ENCODE measurements around the gene RRAD. TPM values are rescaled to one million over a fixed set of nuclear protein-coding genes. Genes with fewer than 3 reads are reported as not detected.

Gene RRAD
- total and polyA plus RNA-seq, 7 donors: 164 to 2,869 (median 304) TPM

DNA sequence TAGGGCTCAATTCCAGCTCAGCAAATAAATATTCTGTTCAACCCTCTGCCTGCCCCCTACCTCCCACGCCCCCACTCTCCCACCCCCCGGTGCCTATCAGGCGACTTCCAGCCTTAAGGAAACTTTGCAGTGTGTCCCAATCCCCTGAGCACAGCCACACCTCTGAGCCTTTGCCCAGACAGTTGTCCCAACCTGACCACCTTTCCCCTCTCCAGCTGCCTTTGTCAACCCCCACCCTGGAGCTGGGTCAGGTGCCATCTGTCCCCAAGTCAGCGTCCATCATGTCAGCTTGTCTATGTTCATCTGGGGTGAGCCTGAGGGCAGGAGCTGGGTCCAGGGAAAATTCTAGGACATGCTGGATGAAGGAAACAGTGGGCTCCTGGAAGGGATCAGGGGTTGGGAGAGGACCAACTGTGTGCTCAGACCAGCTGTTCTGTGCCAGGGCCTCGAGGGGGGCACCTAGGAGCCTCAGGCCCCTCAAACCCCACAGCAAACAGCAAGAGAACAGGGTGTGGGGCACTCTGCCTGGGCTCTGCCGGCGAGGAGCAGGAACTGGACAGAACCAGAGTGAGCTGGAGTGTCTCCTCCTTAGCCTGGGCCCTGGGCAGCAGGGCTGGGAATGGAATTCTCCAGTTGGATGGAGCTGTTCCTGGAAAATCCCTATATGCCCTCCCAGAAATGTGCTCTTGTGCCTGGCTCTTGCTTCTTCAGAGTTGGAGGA, 24.5 kb downstream of the RRAD start:
- Histone ChIP-seq H3K36me3 (ENCODE audit: insufficient read depth in 1 of 2, low read depth in 1 of 2) (no peaks in the 10 kb centered on the region), H3K27me3 (ENCODE audit: insufficient read depth in 3 of 3, low read length in 2 of 3) (no peaks in the 10 kb centered on the region), H3K4me3 (no peak overlapping the region), H3K27ac (peak overlapping the region; percentile 89), H3K4me1 (peaks cover 60% of the 10 kb centered on the region), H3K9me3 (no peaks in the 10 kb centered on the region)
- peak; percentile 66 to 76 for DNase-seq
- 16 to 26% (median 18%) methylated on average over 7 of the region's 7 CpGs for WGBS, 3 donors
- TF ChIP-seq, protein P1, sequence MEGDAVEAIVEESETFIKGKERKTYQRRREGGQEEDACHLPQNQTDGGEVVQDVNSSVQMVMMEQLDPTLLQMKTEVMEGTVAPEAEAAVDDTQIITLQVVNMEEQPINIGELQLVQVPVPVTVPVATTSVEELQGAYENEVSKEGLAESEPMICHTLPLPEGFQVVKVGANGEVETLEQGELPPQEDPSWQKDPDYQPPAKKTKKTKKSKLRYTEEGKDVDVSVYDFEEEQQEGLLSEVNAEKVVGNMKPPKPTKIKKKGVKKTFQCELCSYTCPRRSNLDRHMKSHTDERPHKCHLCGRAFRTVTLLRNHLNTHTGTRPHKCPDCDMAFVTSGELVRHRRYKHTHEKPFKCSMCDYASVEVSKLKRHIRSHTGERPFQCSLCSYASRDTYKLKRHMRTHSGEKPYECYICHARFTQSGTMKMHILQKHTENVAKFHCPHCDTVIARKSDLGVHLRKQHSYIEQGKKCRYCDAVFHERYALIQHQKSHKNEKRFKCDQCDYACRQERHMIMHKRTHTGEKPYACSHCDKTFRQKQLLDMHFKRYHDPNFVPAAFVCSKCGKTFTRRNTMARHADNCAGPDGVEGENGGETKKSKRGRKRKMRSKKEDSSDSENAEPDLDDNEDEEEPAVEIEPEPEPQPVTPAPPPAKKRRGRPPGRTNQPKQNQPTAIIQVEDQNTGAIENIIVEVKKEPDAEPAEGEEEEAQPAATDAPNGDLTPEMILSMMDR (IDR thresholded peaks at IDR 0.05): no peak
- intact Hi-C loops (cut with DNase I): loop anchor here in 1 of 2 donors (2.0 kb wide), 1 partner anchor 26 kb away; no protein-coding TSS in a partner anchor
- peak; percentile 67 to 71 (median 68) for ATAC-seq

DNA sequence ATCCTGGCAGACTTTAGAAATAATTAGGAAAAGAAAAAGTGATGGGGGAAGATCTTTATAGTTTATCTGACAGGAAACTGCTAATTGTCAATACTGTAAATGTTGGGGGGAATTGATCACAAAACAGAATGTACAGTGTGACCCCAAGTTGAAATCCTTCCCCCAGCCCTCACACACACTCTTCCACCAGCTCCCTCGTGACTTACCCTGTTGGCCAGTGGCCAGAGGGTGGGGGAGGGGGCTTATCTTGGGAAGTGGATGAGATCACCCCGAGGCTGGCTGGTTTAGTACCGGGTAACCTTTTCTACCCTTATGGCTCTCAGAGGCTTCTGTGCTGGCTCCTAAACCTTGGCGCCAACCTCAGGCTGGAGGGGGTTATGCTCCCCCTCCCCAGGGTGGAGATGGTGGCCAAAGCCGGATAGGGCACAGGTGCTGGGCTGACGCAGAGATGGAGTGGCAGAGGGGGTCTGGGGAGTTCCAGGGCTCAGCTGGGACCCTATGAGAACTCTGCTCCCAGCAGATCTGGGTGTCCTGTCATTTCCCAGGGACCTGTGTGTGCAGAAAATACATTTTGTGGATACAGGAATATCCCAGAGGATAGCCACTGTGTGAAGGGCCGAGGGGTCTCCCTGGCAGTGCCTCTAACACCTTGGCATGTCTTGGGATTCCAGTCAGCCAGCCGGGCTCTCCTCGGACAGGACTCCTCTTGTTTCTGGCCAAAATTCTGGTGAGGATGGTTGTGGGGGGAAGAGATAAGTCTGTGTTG, 25.2 kb downstream of the RRAD start:
- no peaks in the 10 kb centered on the region for H3K9me3 ChIP-seq
- peak overlapping the region; percentile 89 for H3K27ac ChIP-seq
- H3K36me3 ChIP-seq (ENCODE audit: insufficient read depth in 1 of 2, low read depth in 1 of 2): no peaks in the 10 kb centered on the region
- peaks cover 57% of the 10 kb centered on the region for H3K4me1 ChIP-seq
- intact Hi-C loops (cut with DNase I): loop anchor here (2.0 to 10.0 kb wide), 4 partner anchors 27 to 55 kb away; partner anchors contain the start of gene CIAO2B (in 1 of the 2)
- H3K27me3 ChIP-seq (ENCODE audit: insufficient read depth in 3 of 3, low read length in 2 of 3): no peaks in the 10 kb centered on the region
- ATAC-seq (peak; percentile 39 to 70 (median 50)), DNase-seq (peak; percentile 86 to 90)
- WGBS, 3 donors: 16 to 22% (median 18%) methylated on average over 9 of the region's 9 CpGs
- H3K4me3 ChIP-seq: no peak overlapping the region
- TF ChIP-seq, protein P1 (IDR thresholded peaks at IDR 0.05): no peak

DNA sequence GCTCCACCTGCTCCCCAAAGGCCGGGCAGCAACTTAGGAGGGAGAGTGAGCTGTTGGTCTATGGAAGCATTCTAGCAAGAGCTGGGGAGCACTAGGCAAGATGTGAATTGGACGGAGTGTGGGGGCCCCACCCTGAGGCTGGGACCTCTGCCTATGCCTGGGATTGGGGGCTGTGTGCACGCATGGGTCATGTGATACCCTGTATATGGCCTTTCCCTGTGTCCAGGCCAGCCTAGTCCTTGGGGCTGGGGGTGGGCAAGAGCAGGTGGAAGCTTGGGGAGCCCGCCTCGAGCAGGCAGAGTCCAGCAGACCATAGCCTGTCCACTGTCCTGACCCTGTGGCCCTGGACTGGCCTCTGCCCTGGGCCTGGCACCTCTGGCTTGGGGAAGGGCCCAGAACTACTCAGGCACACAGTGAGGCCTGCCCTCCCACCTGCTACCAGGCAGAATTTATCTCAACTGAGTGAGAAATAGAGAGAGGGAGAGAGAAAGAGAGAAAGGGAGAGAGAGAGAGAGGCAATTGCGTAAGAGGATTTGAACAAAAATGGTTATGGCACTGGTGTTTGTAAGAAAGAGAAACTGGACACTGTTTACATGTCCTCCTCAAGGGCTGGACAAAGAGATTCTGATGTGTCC, 25.9 kb downstream of the RRAD start:
- intact Hi-C loops (cut with DNase I): loop anchor here (5.0 to 10.0 kb wide), 3 partner anchors 33 to 55 kb away; partner anchors contain the start of gene CIAO2B (in 1 of the 2)
- WGBS, 3 donors: 54 to 58% (median 55%) methylated on average over 6 of the region's 6 CpGs
- Histone ChIP-seq H3K9me3 (no peaks in the 10 kb centered on the region), H3K27me3 (ENCODE audit: insufficient read depth in 3 of 3, low read length in 2 of 3) (no peaks in the 10 kb centered on the region), H3K36me3 (ENCODE audit: insufficient read depth in 1 of 2, low read depth in 1 of 2) (no peaks in the 10 kb centered on the region), H3K4me3 (no peak overlapping the region), H3K27ac (peak overlapping the region; percentile 89), H3K4me1 (peaks cover 56% of the 10 kb centered on the region)
- peak in 1 of 2 donors; percentile 59 for DNase-seq
- ATAC-seq: peak; percentile 11 to 56 (median 18)
- TF ChIP-seq, protein P1 (IDR thresholded peaks at IDR 0.05): no peak

DNA sequence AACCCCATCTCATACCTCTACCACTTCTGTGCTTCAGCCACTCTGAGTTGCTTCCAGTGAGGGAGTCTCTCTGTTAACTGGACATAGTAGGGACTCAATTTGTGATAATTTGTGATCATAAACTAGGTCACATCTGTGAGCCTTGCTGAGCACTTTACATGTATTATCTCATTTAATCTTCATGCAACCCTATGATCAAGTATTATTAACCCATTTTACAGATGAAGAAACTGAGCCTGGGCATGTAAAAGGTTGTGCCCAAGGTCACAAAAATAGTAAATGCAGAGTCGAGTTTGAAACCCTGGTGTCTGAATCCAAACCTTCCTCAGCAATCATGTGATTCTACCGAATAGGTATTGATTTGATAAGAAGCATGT, 26.4 kb downstream of the RRAD start:
- H3K27me3 ChIP-seq (ENCODE audit: insufficient read depth in 3 of 3, low read length in 2 of 3): no peaks in the 10 kb centered on the region
- DNase-seq (no peak), ATAC-seq (no peak)
- peak overlapping the region; percentile 89 for H3K27ac ChIP-seq
- H3K4me3 ChIP-seq: no peak overlapping the region
- TF ChIP-seq, protein P1 (IDR thresholded peaks at IDR 0.05): no peak
- intact Hi-C loops (cut with DNase I): loop anchor here (5.0 to 10.0 kb wide), 3 partner anchors 33 to 56 kb away; partner anchors contain the start of gene CIAO2B (in 1 of the 2)
- H3K36me3 ChIP-seq (ENCODE audit: insufficient read depth in 1 of 2, low read depth in 1 of 2): no peaks in the 10 kb centered on the region
- peaks cover 51% of the 10 kb centered on the region for H3K4me1 ChIP-seq
- no peaks in the 10 kb centered on the region for H3K9me3 ChIP-seq
- WGBS, 3 donors: 75 to 80% (median 80%) methylated on average over 2 of the region's 2 CpGs
